Loucy (cell line): ENCODE measurements around the gene UTY.

Experiments used
- EZH2phosphoT487 ChIP-seq: fragments of 200-600 bp; IDR thresholded peaks from 2 replicates; pipeline ENCODE4 v1.6.1; 2018; ENCODE audit warnings: antibody characterized with exemption, mild to moderate bottlenecking, moderate library complexity, borderline replicate concordance
- TF ChIP-seq, protein P1 (sequence below): fragments of 200-600 bp; sonication (generic); conservative IDR thresholded peaks from 2 replicates; pipeline ENCODE4 v1.5.1; 2014; ENCODE audit warnings: mild to moderate bottlenecking, antibody characterized with exemption, low read length

DNA sequence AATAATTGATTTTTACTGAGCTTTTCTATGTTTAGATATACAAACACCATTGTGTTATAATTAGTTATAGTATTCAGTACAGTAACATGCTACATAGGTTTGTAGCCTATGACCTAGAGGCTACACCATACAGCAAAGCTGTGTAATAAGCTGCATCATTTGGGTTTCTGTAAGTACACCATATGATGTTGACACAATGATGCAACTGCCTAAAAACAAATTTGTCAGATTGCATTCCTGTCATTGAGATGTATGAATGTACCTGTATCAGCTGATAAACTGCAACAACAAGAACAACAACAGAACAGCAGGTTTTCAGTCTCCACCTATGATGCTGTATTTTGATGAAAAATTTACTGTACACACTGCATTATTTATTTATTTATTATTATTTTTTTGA is 64.3 kb downstream of the UTY start:
- TF ChIP-seq, protein P1, sequence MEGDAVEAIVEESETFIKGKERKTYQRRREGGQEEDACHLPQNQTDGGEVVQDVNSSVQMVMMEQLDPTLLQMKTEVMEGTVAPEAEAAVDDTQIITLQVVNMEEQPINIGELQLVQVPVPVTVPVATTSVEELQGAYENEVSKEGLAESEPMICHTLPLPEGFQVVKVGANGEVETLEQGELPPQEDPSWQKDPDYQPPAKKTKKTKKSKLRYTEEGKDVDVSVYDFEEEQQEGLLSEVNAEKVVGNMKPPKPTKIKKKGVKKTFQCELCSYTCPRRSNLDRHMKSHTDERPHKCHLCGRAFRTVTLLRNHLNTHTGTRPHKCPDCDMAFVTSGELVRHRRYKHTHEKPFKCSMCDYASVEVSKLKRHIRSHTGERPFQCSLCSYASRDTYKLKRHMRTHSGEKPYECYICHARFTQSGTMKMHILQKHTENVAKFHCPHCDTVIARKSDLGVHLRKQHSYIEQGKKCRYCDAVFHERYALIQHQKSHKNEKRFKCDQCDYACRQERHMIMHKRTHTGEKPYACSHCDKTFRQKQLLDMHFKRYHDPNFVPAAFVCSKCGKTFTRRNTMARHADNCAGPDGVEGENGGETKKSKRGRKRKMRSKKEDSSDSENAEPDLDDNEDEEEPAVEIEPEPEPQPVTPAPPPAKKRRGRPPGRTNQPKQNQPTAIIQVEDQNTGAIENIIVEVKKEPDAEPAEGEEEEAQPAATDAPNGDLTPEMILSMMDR = no peak
- no peak for TF ChIP-seq EZH2phosphoT487
